Measurements from ENCODE around the gene ZNF502.

ZNF502 gene

GRCh38 chr3:44771424-44772098 is 59.1 kb downstream of the ZNF502 start:
- DNase-seq: no peak

GRCh38 chr3:44772099-44772442 is 59.6 kb downstream of the ZNF502 start:
- no peak for DNase-seq

All from NCI-H2081 (cell line).